Gastroesophageal sphincter (tissue), 4 donors: Measurements from ENCODE around the gene FANCF. TPM values are rescaled to one million over a fixed set of nuclear protein-coding genes. Genes with fewer than 3 reads are reported as not detected.

ENCODE experiments used
- ATAC-seq: fragments of 150-250 bp; one replicate; pipeline ENCODE4 v1.9.1; 2016; ENCODE audit warnings: mild to moderate bottlenecking, moderate library complexity
- H3K27ac ChIP-seq, 4 donors: fragments of 200-600 bp; sonication (generic) in 3 of 4; 1 replicate in 3 of 4; 2 replicates in 1 of 4; pipeline ENCODE4 v1.5.1; 2016 to 2019
- H3K27me3 ChIP-seq: fragments of 200-600 bp; sonication (generic); one replicate; pipeline ENCODE4 v1.5.1; 2019
- H3K36me3 ChIP-seq, 2 donors: fragments of 200-600 bp; sonication (generic); one replicate each; pipeline ENCODE4 v1.5.1; 2019; ENCODE audit warnings: control low read depth in 1 of 2
- H3K4me1 ChIP-seq, 3 donors: fragments of 200-600 bp; sonication (generic); 1 replicate in 2 of 3; 2 replicates in 1 of 3; pipeline ENCODE4 v1.5.1; 2016 to 2019; ENCODE audit warnings: control low read depth in 2 of 3
- H3K4me3 ChIP-seq, 2 donors: fragments of 200-600 bp; sonication (generic); one replicate each; pipeline ENCODE4 v1.5.1; 2019; ENCODE audit warnings: mild to moderate bottlenecking in 1 of 2, moderate library complexity in 1 of 2
- H3K9me3 ChIP-seq, 3 donors: fragments of 200-600 bp; sonication (generic); one replicate each; pipeline ENCODE4 v1.5.1; 2017 to 2019; ENCODE audit warnings: control low read depth in 2 of 3
- CTCF ChIP-seq, 4 experiments: fragments of 200-600 bp in 2 of 4; fragments of 450-650 bp in 2 of 4; sonication (generic) in 1 of 4; IDR thresholded peaks; one replicate each; pipeline ENCODE4 v1.5.1; 2017 to 2019; ENCODE audit warnings: antibody characterized with exemption in 4 of 4, mild to moderate bottlenecking in 2 of 4, moderate library complexity in 2 of 4
- EP300 ChIP-seq: sonication (generic); formaldehyde crosslinking; IDR thresholded peaks from one replicate; pipeline ENCODE4 v1.6.1; 2017; ENCODE audit warnings: antibody characterized with exemption, mild to moderate bottlenecking
- POLR2A ChIP-seq, 2 donors: fragments of 450-650 bp; IDR thresholded peaks; one replicate each; pipeline ENCODE4 v1.6.1; 2017; ENCODE audit warnings: antibody characterized with exemption in 2 of 2, mild to moderate bottlenecking in 2 of 2, moderate library complexity in 1 of 2
- POLR2AphosphoS5 ChIP-seq: sonication (generic); formaldehyde crosslinking; IDR thresholded peaks from one replicate; pipeline ENCODE4 v1.6.1; 2017; ENCODE audit warnings: antibody characterized with exemption
- WGBS, 2 donors: methylation state at CpG; one replicate each; pipeline ENCODE4 v1.1.5; 2018; ENCODE audit warnings: low coverage in 1 of 2; 5-methylcytosine and 5-hydroxymethylcytosine counted together
- total RNA-seq, 4 donors: library from RNA; depleted of rRNA; stranded (reverse); fragments of >200 nt; gene quantifications; one replicate each; pipeline ENCODE4 v1.1.0, GENCODE V29; 2016

Gene FANCF
- total RNA-seq, 4 donors from 2014 or later, result 3.6 to 9.2 (median 6.2) TPM

DNA sequence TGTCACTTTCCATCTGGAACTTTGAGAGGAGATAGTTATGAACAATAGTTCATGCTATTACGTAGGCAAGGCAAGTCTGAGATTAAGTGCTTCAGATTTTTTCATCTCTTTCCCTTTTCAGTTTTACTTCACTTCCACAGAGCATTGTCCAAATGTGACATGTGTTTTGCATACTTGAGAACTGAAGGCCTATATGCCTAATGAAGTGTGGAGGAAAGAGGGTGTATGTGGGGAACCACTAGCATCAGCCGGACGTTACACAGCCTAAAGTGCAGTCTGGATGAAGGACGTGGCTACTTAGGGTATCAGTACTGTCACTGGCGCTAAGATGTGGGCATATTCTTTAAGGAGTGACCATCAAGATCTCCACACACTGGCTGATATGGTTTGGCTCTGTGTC lies 26.2 kb downstream of the FANCF start:
- ATAC-seq, result no peak
- TF ChIP-seq EP300 (no peak), CTCF (IDR thresholded peaks at IDR 0.05) (no peak), POLR2AphosphoS5 (no peak), POLR2A (IDR thresholded peaks at IDR 0.05) (no peak)
- Histone ChIP-seq H3K27me3 (no peaks in the 10 kb centered on the region), H3K36me3 (no peaks in the 10 kb centered on the region), H3K9me3 (no peaks in the 10 kb centered on the region), H3K27ac (no peak overlapping the region), H3K4me3 (no peak overlapping the region), H3K4me1 (no peaks in the 10 kb centered on the region)
- WGBS, 2 donors, result 82 to 83% methylated on average over 2 to 5 of the region's 5 CpGs

DNA sequence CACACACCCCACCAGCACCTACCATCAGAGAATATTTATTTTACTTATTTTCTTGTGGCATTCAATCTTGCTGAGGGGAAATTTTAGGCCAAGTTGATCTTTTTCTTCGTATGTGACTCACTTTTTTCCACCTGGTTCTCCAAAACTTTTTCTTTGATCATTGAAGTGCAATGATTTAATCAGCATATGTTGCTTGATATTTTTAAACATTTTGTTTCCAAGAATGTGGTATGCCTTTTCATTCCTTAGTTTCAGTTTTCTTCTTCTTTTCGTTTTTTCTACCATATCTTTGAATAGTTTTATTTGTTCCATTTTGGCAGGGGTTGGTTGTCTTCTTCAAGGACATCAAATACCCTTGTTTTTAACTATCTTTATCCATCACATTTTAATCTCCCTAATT lies 28.6 kb downstream of the FANCF start:
- 39 to 83% methylated on average over 1 to 2 of the region's 2 CpGs for WGBS, 2 donors
- H3K4me3 ChIP-seq, result no peak overlapping the region
- ATAC-seq, result no peak

GRCh38 chr11:22584976-22585375 lies 40.6 kb downstream of the FANCF start:
- Histone ChIP-seq H3K27me3 (no peaks in the 10 kb centered on the region), H3K9me3 (no peaks in the 10 kb centered on the region), H3K27ac (no peak overlapping the region), H3K4me3 (no peak overlapping the region), H3K36me3 (no peaks in the 10 kb centered on the region), H3K4me1 (no peaks in the 10 kb centered on the region)
- no peak for TF ChIP-seq POLR2A (IDR thresholded peaks at IDR 0.05)
- TF ChIP-seq POLR2AphosphoS5, result no peak
- no peak for TF ChIP-seq CTCF (IDR thresholded peaks at IDR 0.05)
- TF ChIP-seq EP300, result no peak
- ATAC-seq, result no peak
- 78% methylated on average over 2 of the region's 2 CpGs; no CpG with 5 or more reads in 1 of the 2 donors for WGBS, 2 donors

More for the DNA sequence above, 28.6 kb downstream of the FANCF start:
- H3K27ac ChIP-seq, result no peak overlapping the region
- no peaks in the 10 kb centered on the region for H3K9me3 ChIP-seq
- no peaks in the 10 kb centered on the region for H3K27me3 ChIP-seq
- H3K4me1 ChIP-seq, result no peaks in the 10 kb centered on the region
- no peaks in the 10 kb centered on the region for H3K36me3 ChIP-seq
- TF ChIP-seq EP300 (no peak), CTCF (IDR thresholded peaks at IDR 0.05) (no peak), POLR2A (IDR thresholded peaks at IDR 0.05) (no peak), POLR2AphosphoS5 (no peak)

- no peak overlapping the region for H3K4me3 ChIP-seq
- no peak for ATAC-seq
- 62 to 67% methylated on average over 5 to 12 of the region's 12 CpGs for WGBS, 2 donors
Observed at GRCh38 chr11:22583963-22584492, 41.6 kb downstream of the FANCF start.

More at GRCh38 chr11:22583963-22584492, 41.6 kb downstream of the FANCF start:
- H3K27ac ChIP-seq, result no peak overlapping the region
- H3K27me3 ChIP-seq, result no peaks in the 10 kb centered on the region
- no peaks in the 10 kb centered on the region for H3K36me3 ChIP-seq
- no peaks in the 10 kb centered on the region for H3K9me3 ChIP-seq
- H3K4me1 ChIP-seq, result no peaks in the 10 kb centered on the region
- no peak for TF ChIP-seq POLR2A (IDR thresholded peaks at IDR 0.05)
- no peak for TF ChIP-seq EP300
- no peak for TF ChIP-seq POLR2AphosphoS5
- TF ChIP-seq CTCF (IDR thresholded peaks at IDR 0.05), result no peak
